Measurements from ENCODE around the gene TOP2A. TPM values are rescaled to one million over a fixed set of nuclear protein-coding genes. Genes with fewer than 3 reads are reported as not detected.
A peak's percentile ranks its signal among the peaks of the same experiment; 100 is the strongest.
"Not testable (repeated sequence)": the region's sequence is repeated elsewhere in the genome, so short reads cannot be mapped to it uniquely, and the experiment has no call there.

The TOP2A gene
- total RNA-seq, 1 experiment from 2014 or later, result 159 TPM

DNA sequence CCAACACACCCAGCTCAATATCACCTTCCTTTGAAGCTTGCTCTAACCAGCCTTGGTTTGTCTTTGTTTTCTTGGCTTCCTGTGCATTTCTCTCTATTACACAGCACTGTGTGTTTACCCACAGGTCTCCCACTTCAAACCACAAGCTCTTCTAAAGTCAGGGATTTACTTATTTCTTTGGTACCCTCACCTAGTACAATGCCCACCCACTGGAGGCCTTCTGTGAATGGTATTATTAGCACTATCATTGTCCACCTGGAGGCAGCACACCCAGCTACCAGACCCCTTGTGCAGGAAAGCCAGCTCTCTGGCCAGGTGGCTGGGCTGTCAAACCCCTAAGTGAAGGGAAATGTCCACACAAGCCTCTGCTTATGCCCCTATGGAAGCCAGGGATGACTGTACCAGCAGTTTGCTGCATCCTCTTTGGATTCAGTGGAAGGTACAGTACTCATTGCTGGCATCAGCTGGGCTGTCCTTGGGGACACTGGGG lies 9.4 kb upstream of the TOP2A start:
- Histone ChIP-seq H3K4me3 (ENCODE audit: insufficient read depth, low read depth, low read length) (no peak overlapping the region), H3K27me3 (ENCODE audit: control insufficient read depth, insufficient read depth, low read length) (no peaks in the 10 kb centered on the region), H3K36me3 (replicated peaks; ENCODE audit: control insufficient read depth, insufficient read depth, low read length) (no peaks in the 10 kb centered on the region)
- DNase-seq, result no peak

DNA sequence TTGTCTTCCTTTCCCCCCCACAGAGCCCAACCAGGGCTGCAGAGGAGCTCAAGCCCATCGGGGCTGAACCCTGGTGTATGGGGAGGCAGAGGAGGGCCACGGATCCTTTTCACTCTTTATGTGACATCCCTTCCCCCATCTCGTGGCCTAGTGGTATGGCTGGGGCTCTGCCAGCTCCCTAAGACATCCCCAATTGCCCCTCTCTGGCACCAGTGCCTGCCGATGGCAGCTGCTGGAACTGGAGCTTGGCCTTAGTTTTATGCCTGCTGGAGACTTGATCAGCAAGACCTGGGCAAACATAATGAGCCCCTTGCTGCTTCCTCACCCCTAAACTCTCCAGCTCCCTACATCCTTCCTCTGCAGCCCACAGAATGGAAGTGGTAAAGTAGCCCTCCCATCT lies 8.0 kb upstream of the TOP2A start:
- no peak overlapping the region for H3K4me3 ChIP-seq (ENCODE audit: insufficient read depth, low read depth, low read length)
- DNase-seq, result no peak
- H3K27me3 ChIP-seq (ENCODE audit: control insufficient read depth, insufficient read depth, low read length), result no peaks in the 10 kb centered on the region
- H3K36me3 ChIP-seq (replicated peaks; ENCODE audit: control insufficient read depth, insufficient read depth, low read length), result no peaks in the 10 kb centered on the region

DNA sequence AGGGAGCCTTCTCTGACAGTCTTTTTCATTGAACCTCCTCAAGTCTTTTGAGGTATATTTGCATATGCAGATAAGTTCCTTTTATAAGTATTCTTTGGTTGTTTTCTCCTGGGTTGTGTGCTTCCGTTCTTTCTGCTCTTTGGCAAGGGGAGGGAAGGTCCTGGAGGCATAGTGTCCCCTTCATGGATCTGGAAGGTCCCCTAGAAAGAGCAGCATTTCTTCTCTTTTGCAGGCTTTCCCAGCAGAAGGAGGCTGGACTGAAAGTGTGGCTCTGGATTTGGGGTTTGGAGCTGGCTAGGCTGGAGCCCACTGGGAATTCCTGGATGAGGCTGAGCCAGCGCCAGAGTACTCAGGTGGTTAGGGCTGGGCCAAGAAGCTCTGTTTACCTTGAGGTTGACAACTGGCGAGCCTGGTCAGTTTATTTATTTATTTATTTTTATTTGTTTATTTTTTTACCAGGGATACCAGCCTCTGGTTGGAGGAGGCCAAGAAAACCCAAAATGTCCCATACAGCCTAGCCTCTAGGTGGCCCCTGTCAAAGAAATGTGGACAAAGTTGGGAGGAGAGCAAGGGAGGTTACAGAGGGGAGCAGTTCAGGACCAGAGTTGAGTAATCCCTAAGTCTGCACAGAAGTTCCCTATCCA lies 5.4 kb upstream of the TOP2A start:
- H3K36me3 ChIP-seq (replicated peaks; ENCODE audit: control insufficient read depth, insufficient read depth, low read length), result no peaks in the 10 kb centered on the region
- H3K4me3 ChIP-seq (ENCODE audit: insufficient read depth, low read depth, low read length), result no peak overlapping the region
- peak; percentile 78 for DNase-seq
- H3K27me3 ChIP-seq (ENCODE audit: control insufficient read depth, insufficient read depth, low read length), result no peaks in the 10 kb centered on the region

DNA sequence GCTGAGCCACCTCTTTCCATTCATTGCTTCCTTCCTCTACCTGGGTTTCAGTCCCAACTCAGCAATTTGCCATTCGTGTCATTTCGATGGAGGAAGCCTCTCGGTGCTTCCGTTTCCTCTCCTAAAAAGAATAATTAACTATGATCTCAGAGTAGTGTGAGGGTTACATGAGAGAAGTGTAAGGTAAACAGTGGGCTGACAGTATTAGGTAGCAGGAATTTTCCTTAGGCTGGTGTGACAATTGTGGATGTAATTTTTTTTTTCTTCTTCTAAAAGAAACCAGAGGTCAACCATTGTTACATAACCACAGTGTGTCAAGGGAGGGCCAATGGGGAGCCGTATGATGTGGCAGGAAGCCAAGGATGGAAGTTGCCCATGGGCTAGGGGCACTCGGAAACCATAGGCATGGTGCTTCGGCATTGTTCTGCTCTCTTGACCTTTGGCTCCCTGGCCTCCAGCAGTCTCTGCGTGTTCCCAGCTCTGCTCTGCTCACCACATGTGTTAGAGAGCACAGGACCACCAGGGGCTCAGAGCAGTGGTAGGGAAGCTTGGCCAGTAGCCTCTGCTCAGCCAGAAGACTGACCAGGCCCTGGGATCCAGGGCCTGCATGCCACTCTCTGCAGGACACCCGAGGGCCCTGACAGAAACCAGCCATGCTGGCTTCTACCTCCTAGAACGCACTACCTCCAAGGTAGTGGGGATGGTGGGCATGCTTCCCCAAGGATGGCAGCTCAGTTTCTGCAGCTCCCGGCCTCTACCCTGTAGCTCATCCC lies 2.0 kb upstream of the TOP2A start:
- no peak for DNase-seq
- H3K4me3 ChIP-seq (ENCODE audit: insufficient read depth, low read depth, low read length), result no peak overlapping the region
- H3K36me3 ChIP-seq (replicated peaks; ENCODE audit: control insufficient read depth, insufficient read depth, low read length), result peaks cover 2% of the 10 kb centered on the region
- no peaks in the 10 kb centered on the region for H3K27me3 ChIP-seq (ENCODE audit: control insufficient read depth, insufficient read depth, low read length)

DNA sequence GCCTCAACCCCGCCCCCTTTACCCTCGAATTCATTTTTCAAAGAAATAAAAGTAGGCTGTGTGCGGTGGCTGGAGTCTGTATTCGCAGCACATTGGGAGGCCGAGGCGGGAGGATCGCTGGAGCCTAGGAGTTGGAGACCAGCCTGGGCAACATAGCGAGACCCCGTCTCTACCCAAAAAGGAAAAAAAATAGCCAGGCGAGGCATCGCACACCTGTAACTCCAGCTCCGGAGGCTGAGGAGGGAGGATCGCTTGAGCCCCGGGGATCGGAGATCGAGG lies 671 bp upstream of the TOP2A start:
- Histone ChIP-seq H3K36me3 (replicated peaks; ENCODE audit: control insufficient read depth, insufficient read depth, low read length) (peaks cover 8% of the 10 kb centered on the region), H3K27me3 (ENCODE audit: control insufficient read depth, insufficient read depth, low read length) (no peaks in the 10 kb centered on the region), H3K4me3 (ENCODE audit: insufficient read depth, low read depth, low read length) (peak overlapping the region; percentile 32)
- DNase-seq, result no peak

- Histone ChIP-seq H3K36me3 (replicated peaks; ENCODE audit: control insufficient read depth, insufficient read depth, low read length) (peaks cover 14% of the 10 kb centered on the region), H3K4me3 (ENCODE audit: insufficient read depth, low read depth, low read length) (peak overlapping the region; percentile 97), H3K27me3 (ENCODE audit: control insufficient read depth, insufficient read depth, low read length) (no peaks in the 10 kb centered on the region)
- DNase-seq, result peak; percentile 49
Measured at GRCh38 chr17:40417258-40417608, 463 bp downstream of the TOP2A start.

DNA sequence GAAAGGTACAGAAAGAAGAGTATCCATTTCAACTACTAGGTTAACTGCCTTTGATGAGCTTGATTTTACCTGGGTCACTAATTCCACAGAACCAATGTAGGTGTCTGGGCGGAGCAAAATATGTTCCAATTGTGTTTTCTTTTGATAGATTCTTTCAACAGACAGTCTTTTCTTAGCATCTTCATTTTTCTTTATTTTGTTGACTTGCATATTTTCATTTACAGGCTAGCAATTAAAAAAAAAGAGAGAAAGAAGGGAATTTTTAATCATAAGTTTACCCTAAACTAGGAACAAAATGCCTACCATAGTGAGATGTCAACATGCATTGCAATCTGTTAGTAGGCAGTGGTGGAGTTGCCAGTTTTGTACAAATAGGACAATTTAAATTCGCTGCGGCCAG lies 1.0 kb downstream of the TOP2A start:
- DNase-seq, result no peak
- peak overlapping the region; percentile 97 for H3K4me3 ChIP-seq (ENCODE audit: insufficient read depth, low read depth, low read length)
- H3K27me3 ChIP-seq (ENCODE audit: control insufficient read depth, insufficient read depth, low read length), result no peaks in the 10 kb centered on the region
- peaks cover 17% of the 10 kb centered on the region for H3K36me3 ChIP-seq (replicated peaks; ENCODE audit: control insufficient read depth, insufficient read depth, low read length)

GRCh38 chr17:40415390-40415789 lies 2.3 kb downstream of the TOP2A start:
- H3K4me3 ChIP-seq (ENCODE audit: insufficient read depth, low read depth, low read length), result no peak overlapping the region
- H3K36me3 ChIP-seq (replicated peaks; ENCODE audit: control insufficient read depth, insufficient read depth, low read length), result peaks cover 24% of the 10 kb centered on the region
- peak; percentile 36 for DNase-seq
- no peaks in the 10 kb centered on the region for H3K27me3 ChIP-seq (ENCODE audit: control insufficient read depth, insufficient read depth, low read length)

- H3K36me3 ChIP-seq (replicated peaks; ENCODE audit: control insufficient read depth, insufficient read depth, low read length), result peaks cover 27% of the 10 kb centered on the region
- not testable (repeated sequence) for H3K4me3 ChIP-seq (ENCODE audit: insufficient read depth, low read depth, low read length); DNase-seq; H3K27me3 ChIP-seq (ENCODE audit: control insufficient read depth, insufficient read depth, low read length)
Measured at GRCh38 chr17:40414312-40414711, 3.4 kb downstream of the TOP2A start.

DNA sequence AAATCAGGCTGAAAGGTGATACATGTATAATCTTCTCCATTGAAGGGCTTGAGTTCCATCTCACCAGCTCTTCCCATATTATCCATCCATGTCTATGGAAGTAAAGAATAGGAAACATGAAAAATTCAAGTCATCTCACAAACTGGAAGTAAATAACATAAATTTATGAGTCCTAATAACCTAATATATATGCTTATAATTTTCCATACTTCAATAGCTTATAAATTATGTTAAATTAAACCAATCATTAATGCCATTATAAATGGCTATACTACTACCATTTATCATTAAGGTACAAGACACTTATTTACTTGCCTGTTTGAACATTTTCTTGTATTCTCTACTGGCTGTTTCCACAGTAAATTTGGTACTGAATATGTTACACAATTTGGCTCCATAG lies 4.8 kb downstream of the TOP2A start:
- peaks cover 32% of the 10 kb centered on the region for H3K36me3 ChIP-seq (replicated peaks; ENCODE audit: control insufficient read depth, insufficient read depth, low read length)
- H3K4me3 ChIP-seq (ENCODE audit: insufficient read depth, low read depth, low read length), result no peak overlapping the region
- H3K27me3 ChIP-seq (ENCODE audit: control insufficient read depth, insufficient read depth, low read length), result no peaks in the 10 kb centered on the region
- no peak for DNase-seq

- Histone ChIP-seq H3K4me3 (ENCODE audit: insufficient read depth, low read depth, low read length) (no peak overlapping the region), H3K36me3 (replicated peaks; ENCODE audit: control insufficient read depth, insufficient read depth, low read length) (peaks cover 36% of the 10 kb centered on the region), H3K27me3 (ENCODE audit: control insufficient read depth, insufficient read depth, low read length) (no peaks in the 10 kb centered on the region)
- DNase-seq, result no peak
Measured at GRCh38 chr17:40411821-40412220, 5.9 kb downstream of the TOP2A start.

GRCh38 chr17:40410082-40410481 lies 7.6 kb downstream of the TOP2A start:
- peak; percentile 56 for DNase-seq
- H3K27me3 ChIP-seq (ENCODE audit: control insufficient read depth, insufficient read depth, low read length), result no peaks in the 10 kb centered on the region
- H3K36me3 ChIP-seq (replicated peaks; ENCODE audit: control insufficient read depth, insufficient read depth, low read length), result peaks cover 46% of the 10 kb centered on the region
- no peak overlapping the region for H3K4me3 ChIP-seq (ENCODE audit: insufficient read depth, low read depth, low read length)

GRCh38 chr17:40409540-40409939 lies 8.2 kb downstream of the TOP2A start:
- H3K36me3 ChIP-seq (replicated peaks; ENCODE audit: control insufficient read depth, insufficient read depth, low read length), result peaks cover 50% of the 10 kb centered on the region
- not testable (repeated sequence) for DNase-seq; H3K4me3 ChIP-seq (ENCODE audit: insufficient read depth, low read depth, low read length); H3K27me3 ChIP-seq (ENCODE audit: control insufficient read depth, insufficient read depth, low read length)

DNA sequence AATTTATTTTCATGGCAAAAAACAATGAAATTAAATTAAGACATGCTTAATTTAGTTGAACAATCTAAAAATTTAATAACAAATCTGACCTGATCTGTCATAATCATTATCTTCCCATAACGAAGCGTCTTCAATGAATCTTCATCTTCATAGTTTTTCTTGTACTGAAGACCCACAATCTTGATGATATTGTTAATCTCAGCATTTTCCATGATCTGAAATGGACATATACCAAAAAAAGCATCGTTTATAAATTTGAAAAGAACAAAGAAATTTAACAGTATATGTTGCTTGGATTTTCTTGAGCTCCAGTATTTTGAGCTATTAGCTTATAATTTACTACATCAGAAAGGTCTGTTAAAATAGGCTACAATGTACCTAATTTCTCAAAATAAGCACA lies 10.2 kb downstream of the TOP2A start:
- Histone ChIP-seq H3K36me3 (replicated peaks; ENCODE audit: control insufficient read depth, insufficient read depth, low read length) (peaks cover 56% of the 10 kb centered on the region), H3K4me3 (ENCODE audit: insufficient read depth, low read depth, low read length) (no peak overlapping the region), H3K27me3 (ENCODE audit: control insufficient read depth, insufficient read depth, low read length) (no peaks in the 10 kb centered on the region)
- no peak for DNase-seq

GRCh38 chr17:40404003-40404402 lies 13.7 kb downstream of the TOP2A start:
- no peaks in the 10 kb centered on the region for H3K27me3 ChIP-seq (ENCODE audit: control insufficient read depth, insufficient read depth, low read length)
- no peak overlapping the region for H3K4me3 ChIP-seq (ENCODE audit: insufficient read depth, low read depth, low read length)
- peaks cover 63% of the 10 kb centered on the region for H3K36me3 ChIP-seq (replicated peaks; ENCODE audit: control insufficient read depth, insufficient read depth, low read length)
- no peak for DNase-seq

Data from H7 (cell line).